ENCODE measurements around the gene KHSRP. TPM values are rescaled to one million over a fixed set of nuclear protein-coding genes. Genes with fewer than 3 reads are reported as not detected.
A peak's percentile ranks its signal among the peaks of the same experiment; 100 is the strongest.

The KHSRP gene
- total and polyA plus RNA-seq, 2 of the 13 experiments (the other 11 are each of a cell fraction or from before 2014, with no cell fraction given), result 72.1 to 129 TPM

DNA sequence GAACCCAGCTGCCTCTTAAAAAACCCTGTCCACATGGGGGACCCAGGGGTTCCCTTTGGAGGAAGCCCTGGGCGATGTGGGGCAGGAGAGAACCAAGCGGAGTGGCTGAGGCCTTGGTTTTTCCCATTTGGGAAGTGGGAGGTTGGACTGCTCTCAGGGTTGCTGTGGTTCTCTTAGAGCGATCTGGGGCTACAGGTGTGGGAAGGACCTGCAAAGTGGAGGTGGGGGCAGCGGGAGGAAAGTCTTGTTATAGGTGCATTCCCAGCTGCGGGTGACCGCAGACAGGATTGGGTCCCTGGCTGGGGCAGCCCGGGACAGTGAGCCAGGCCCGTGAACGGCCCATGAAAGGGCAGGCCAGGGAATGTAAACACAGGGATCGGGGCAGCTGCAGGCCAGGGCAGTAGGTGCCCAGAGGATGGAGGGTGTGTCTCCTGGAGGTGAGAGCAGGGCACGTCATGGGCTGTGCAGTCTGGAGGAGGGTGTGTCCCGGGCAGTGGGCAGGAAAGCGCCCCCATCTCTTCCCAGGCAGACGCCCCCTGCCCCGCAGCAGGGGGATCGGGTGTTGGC, 34.2 kb upstream of the KHSRP start (continued):
- TF ChIP-seq FOXA1 (IDR thresholded peaks at IDR 0.05) (no peak), FOXA1 (CRISPR knock-in tag; IDR thresholded peaks at IDR 0.05) (peak; percentile 88), NFKB2 (CRISPR knock-in tag; IDR thresholded peaks at IDR 0.05; ENCODE audit: borderline replicate concordance) (peak; percentile 34; the same call in 1 of the 2 replicates), GTF2F1 (IDR thresholded peaks at IDR 0.05; ENCODE audit: low read length) (no peak), ZNF792 (CRISPR knock-in tag; IDR thresholded peaks at IDR 0.05) (no peak), ZNF777 (CRISPR knock-in tag; IDR thresholded peaks at IDR 0.05) (0 out of 2 replicates have a peak, but pooled peaks have one; percentile 6), ZNF253 (CRISPR knock-in tag; IDR thresholded peaks at IDR 0.05; ENCODE audit: borderline replicate concordance) (0 out of 2 replicates have a peak, but pooled peaks have one; percentile 53), ZFY (CRISPR knock-in tag; IDR thresholded peaks at IDR 0.05) (peak; percentile 32; the same call in 1 of the 2 replicates), ZFP82 (CRISPR knock-in tag; IDR thresholded peaks at IDR 0.05; ENCODE audit: borderline replicate concordance) (0 out of 2 replicates have a peak, but pooled peaks have one; percentile 3), MED13 (CRISPR knock-in tag; IDR thresholded peaks at IDR 0.05) (no peak), RNF2 (conservative IDR thresholded peaks at IDR 0.05; ENCODE audit: low read depth) (no peak), ZFX (CRISPR knock-in tag; IDR thresholded peaks at IDR 0.05; ENCODE audit: low read depth) (peak; percentile 39), FOXO1 (CRISPR knock-in tag; IDR thresholded peaks at IDR 0.05) (0 out of 2 replicates have a peak, but pooled peaks have one; percentile 13), ZNF891 (CRISPR knock-in tag; IDR thresholded peaks at IDR 0.05) (no peak), PAXIP1 (CRISPR knock-in tag; conservative IDR thresholded peaks at IDR 0.05) (peak; percentile 23; the same call in 1 of the 2 replicates), ZFP91 (CRISPR knock-in tag; IDR thresholded peaks at IDR 0.05; ENCODE audit: borderline replicate concordance) (0 out of 2 replicates have a peak, but pooled peaks have one; percentile 39)
- TF ChIP-seq, protein P1, sequence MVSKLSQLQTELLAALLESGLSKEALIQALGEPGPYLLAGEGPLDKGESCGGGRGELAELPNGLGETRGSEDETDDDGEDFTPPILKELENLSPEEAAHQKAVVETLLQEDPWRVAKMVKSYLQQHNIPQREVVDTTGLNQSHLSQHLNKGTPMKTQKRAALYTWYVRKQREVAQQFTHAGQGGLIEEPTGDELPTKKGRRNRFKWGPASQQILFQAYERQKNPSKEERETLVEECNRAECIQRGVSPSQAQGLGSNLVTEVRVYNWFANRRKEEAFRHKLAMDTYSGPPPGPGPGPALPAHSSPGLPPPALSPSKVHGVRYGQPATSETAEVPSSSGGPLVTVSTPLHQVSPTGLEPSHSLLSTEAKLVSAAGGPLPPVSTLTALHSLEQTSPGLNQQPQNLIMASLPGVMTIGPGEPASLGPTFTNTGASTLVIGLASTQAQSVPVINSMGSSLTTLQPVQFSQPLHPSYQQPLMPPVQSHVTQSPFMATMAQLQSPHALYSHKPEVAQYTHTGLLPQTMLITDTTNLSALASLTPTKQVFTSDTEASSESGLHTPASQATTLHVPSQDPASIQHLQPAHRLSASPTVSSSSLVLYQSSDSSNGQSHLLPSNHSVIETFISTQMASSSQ (IDR thresholded peaks at IDR 0.05; ENCODE audit: low read depth), result no peak
- TF ChIP-seq, protein P1 (CRISPR knock-in tag; IDR thresholded peaks at IDR 0.05; ENCODE audit: borderline replicate concordance), result 0 out of 2 replicates have a peak, but pooled peaks have one; percentile 20
